K562 (cell line): ENCODE data around the gene KCNK1. TPM values are rescaled to one million over a fixed set of nuclear protein-coding genes. Genes with fewer than 3 reads are reported as not detected.

Experiments
- ATAC-seq: fragments of 200-7000 bp; cut with Tn5 transposase; 3 replicates; pipeline ENCODE4 v1.9.1; 2020; ENCODE audit warnings: moderate library complexity
- BruUV-seq: library from RNA; stranded (reverse); fragments of 400-500 nt; replicated peaks from 2 replicates; lab custom pipeline; 2021; lab: Mats Ljungman, UMichigan
- CTCF ChIA-PET: fragments of 300-600 bp; formaldehyde crosslinking; extraction: SDS; loops from one replicate; lab custom pipeline; 2021; ENCODE audit warnings: low intra/inter-chr PET ratio; lab: Yijun Ruan, JAX
- POLR2A ChIA-PET: fragments of 300-600, 350-650 bp; sonication (Branson Sonifier 250); formaldehyde crosslinking; extraction: SDS; loops from one replicate; lab custom pipeline; 2021; ENCODE audit warnings: antibody characterized with exemption, inconsistent platforms; lab: Yijun Ruan, JAX
- DNase-seq, 4 experiments: peaks; one replicate each; pipeline versions ENCODE4 v3.0.0 to v3.0.0-alpha.2; 2011 to 2018; ENCODE audit warnings: low spot score in 3 of 4, mixed read lengths in 3 of 4; ENCODE audit errors: extremely low read depth in 1 of 4
- FAIRE-seq: peaks from 2 replicates; lab custom pipeline; 2011; peaks lifted over from hg19 to GRCh38; lab: Jason Lieb, UNC
- H2AFZ ChIP-seq: 2 replicates; pipeline ENCODE4 v1.6.0; 2011; ENCODE audit warnings: low read depth, low read length, control low read depth, inconsistent platforms
- H3K27ac ChIP-seq: fragments of 200-600 bp; 3 replicates; pipeline ENCODE4 v1.8.0; 2011; ENCODE audit warnings: low read depth, mild to moderate bottlenecking, control low read depth, inconsistent platforms, low read length, moderate library complexity, mixed read lengths; ENCODE audit errors: extremely low read depth
- H3K27me3 ChIP-seq, 2 experiments: fragments of 300-600 bp in 1 of 2; 2 replicates in 1 of 2; 3 replicates in 1 of 2; pipeline versions ENCODE4 v1.6.0 to v1.8.0; 2011; ENCODE audit warnings: inconsistent platforms in 2 of 2, low read length in 2 of 2, mild to moderate bottlenecking in 1 of 2, mixed read lengths in 1 of 2, moderate library complexity in 1 of 2; ENCODE audit not compliant: control insufficient read depth in 2 of 2, insufficient read depth in 2 of 2
- H3K36me3 ChIP-seq: fragments of 300-600 bp; 3 replicates; pipeline ENCODE4 v1.8.0; 2011; ENCODE audit warnings: mild to moderate bottlenecking, low read length, inconsistent platforms; ENCODE audit not compliant: control insufficient read depth, insufficient read depth
- H3K4me1 ChIP-seq, 2 experiments: fragments of 200-600 bp in 1 of 2; replicated peaks in 1 of 2; 2 replicates in 1 of 2; 3 replicates in 1 of 2; pipeline versions ENCODE4 v1.5.1 to v1.8.0; 2011; ENCODE audit warnings: inconsistent platforms in 2 of 2, low read length in 2 of 2, mild to moderate bottlenecking in 1 of 2, mixed read lengths in 1 of 2, moderate library complexity in 1 of 2; ENCODE audit not compliant: control insufficient read depth in 2 of 2, insufficient read depth in 2 of 2
- H3K4me2 ChIP-seq: 2 replicates; pipeline ENCODE4 v1.6.1; 2011; ENCODE audit warnings: low read length, control low read depth, inconsistent platforms, mixed read lengths; ENCODE audit not compliant: insufficient read depth
- H3K4me3 ChIP-seq: fragments of 200-600 bp; sonication (generic), shearing (Covaris generic); 2 replicates; pipeline ENCODE4 v1.5.1; 2016; ENCODE audit warnings: control low read depth, inconsistent platforms
- H3K79me2 ChIP-seq: fragments of 200-600 bp; 3 replicates; pipeline ENCODE4 v1.8.0; 2011; ENCODE audit warnings: low read length, inconsistent platforms; ENCODE audit not compliant: control insufficient read depth, insufficient read depth
- H3K9ac ChIP-seq, 2 experiments: 2 replicates each; pipeline versions ENCODE4 v1.6.0 to v1.6.1; 2011; ENCODE audit warnings: low read depth in 2 of 2, low read length in 2 of 2, control low read depth in 1 of 2, inconsistent platforms in 1 of 2, mild to moderate bottlenecking in 1 of 2, mixed read lengths in 1 of 2; ENCODE audit not compliant: insufficient read depth in 1 of 2
- H3K9me1 ChIP-seq: one replicate; pipeline ENCODE4 v1.6.0; 2011; ENCODE audit warnings: inconsistent platforms, mild to moderate bottlenecking, low read length, moderate library complexity; ENCODE audit not compliant: control insufficient read depth, insufficient read depth
- H3K9me3 ChIP-seq: replicated peaks from 2 replicates; pipeline ENCODE4 v1.5.1; 2011; ENCODE audit warnings: low read depth, low read length, inconsistent platforms; ENCODE audit not compliant: control insufficient read depth, insufficient read depth
- H4K20me1 ChIP-seq: replicated peaks from 2 replicates; pipeline ENCODE4 v1.6.1; 2011; ENCODE audit warnings: low read length, inconsistent platforms, mixed read lengths; ENCODE audit not compliant: control insufficient read depth, insufficient read depth
- MCM5 ChIP-seq: fragments of 450-650 bp; IDR thresholded peaks from 2 replicates; pipeline ENCODE4 v1.6.1; 2016; ENCODE audit warnings: low read depth
- PHF21A ChIP-seq: fragments of 450-650 bp; IDR thresholded peaks from 2 replicates; pipeline ENCODE4 v1.6.1; 2017; ENCODE audit warnings: low read depth, borderline replicate concordance
- TSC22D4 ChIP-seq: fragments of 450-650 bp; IDR thresholded peaks from 2 replicates; pipeline ENCODE4 v1.6.1; 2016; ENCODE audit warnings: missing genetic modification characterization, missing biosample characterization, control low read depth
- WGBS: fragments of 100-300 bp; shearing (Covaris generic); methylation state at CpG from one replicate; pipeline ENCODE4 v1.1.6; 2016; ENCODE audit warnings: low coverage, mixed read lengths; ENCODE audit not compliant: insufficient coverage; ENCODE audit errors: missing lambda C conversion rate; 5-methylcytosine and 5-hydroxymethylcytosine counted together
- in situ Hi-C: fragments of 300-500 bp; cut with MboI; formaldehyde crosslinking; loops from 4 replicates; pipeline ENCODE4 v1.15.0; 2018; ENCODE audit warnings: inconsistent platforms, mixed read lengths
- intact Hi-C: fragments of 100-400 bp; cut with micrococcal nuclease; formaldehyde crosslinking; loops from 2 replicates; pipeline ENCODE4 v1.14.2; 2022
- polyA plus RNA-seq, 8 experiments: library from polyadenylated mRNA; depleted of rRNA in 4 of 8; stranded (reverse) in 5 of 8; unstranded in 3 of 8; fragments of >200 nt; fragmentation: Nextera tagmentation in 2 of 8; fragmentation: Illumina TruSeq in 1 of 8; extraction: Ambion mirVana in 2 of 8; extraction: Trizol in 1 of 8; gene quantifications; 2 replicates each; pipeline versions ENCODE4 v1.2.1 to v1.2.3, GENCODE V29; 2011 to 2014; ENCODE audit warnings: inconsistent platforms in 1 of 8, missing spikeins in 1 of 8
- total RNA-seq, 7 experiments: library from RNA; depleted of rRNA in 6 of 7; stranded (reverse); fragments of >200 nt in 6 of 7; fragmentation: Illumina TruSeq in 2 of 7; extraction: Trizol in 2 of 7; gene quantifications; 2 replicates each; pipeline versions ENCODE4 v1.2.1 to v1.2.3, GENCODE V29; 2011 to 2021; ENCODE audit warnings: low replicate concordance in 1 of 7
- TF ChIP-seq, protein P1 (sequence below): fragments of 450-650 bp; IDR thresholded peaks from 2 replicates; pipeline ENCODE4 v1.6.1; 2016; ENCODE audit warnings: mild to moderate bottlenecking

Gene KCNK1
- total and polyA plus RNA-seq, 9 of the 15 experiments (the other 6 are each of a cell fraction or from before 2014, with no cell fraction given), result 3.1 to 22.7 (median 6.0) TPM

DNA sequence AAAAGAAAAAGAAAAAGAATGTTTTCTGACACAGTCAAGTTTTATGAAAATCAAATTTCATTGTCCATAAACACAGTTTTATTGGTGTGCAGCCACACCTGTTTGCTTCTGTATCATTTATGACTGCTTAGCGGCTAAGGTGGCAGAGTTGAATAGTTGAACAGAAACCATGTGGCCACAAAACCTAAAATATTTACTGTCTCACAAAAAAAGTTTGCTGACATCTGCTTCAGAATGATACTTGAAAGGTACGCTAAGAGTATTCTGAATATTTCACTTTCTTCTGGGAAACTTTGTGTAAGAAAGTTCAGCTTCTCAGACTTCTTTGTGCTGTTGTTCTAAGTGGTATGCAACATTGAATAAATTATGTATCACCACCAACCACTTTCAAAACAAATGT, 6.2 kb downstream of the KCNK1 start (continued):
- TF ChIP-seq, protein P1, sequence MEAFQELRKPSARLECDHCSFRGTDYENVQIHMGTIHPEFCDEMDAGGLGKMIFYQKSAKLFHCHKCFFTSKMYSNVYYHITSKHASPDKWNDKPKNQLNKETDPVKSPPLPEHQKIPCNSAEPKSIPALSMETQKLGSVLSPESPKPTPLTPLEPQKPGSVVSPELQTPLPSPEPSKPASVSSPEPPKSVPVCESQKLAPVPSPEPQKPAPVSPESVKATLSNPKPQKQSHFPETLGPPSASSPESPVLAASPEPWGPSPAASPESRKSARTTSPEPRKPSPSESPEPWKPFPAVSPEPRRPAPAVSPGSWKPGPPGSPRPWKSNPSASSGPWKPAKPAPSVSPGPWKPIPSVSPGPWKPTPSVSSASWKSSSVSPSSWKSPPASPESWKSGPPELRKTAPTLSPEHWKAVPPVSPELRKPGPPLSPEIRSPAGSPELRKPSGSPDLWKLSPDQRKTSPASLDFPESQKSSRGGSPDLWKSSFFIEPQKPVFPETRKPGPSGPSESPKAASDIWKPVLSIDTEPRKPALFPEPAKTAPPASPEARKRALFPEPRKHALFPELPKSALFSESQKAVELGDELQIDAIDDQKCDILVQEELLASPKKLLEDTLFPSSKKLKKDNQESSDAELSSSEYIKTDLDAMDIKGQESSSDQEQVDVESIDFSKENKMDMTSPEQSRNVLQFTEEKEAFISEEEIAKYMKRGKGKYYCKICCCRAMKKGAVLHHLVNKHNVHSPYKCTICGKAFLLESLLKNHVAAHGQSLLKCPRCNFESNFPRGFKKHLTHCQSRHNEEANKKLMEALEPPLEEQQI, result no peak

DNA sequence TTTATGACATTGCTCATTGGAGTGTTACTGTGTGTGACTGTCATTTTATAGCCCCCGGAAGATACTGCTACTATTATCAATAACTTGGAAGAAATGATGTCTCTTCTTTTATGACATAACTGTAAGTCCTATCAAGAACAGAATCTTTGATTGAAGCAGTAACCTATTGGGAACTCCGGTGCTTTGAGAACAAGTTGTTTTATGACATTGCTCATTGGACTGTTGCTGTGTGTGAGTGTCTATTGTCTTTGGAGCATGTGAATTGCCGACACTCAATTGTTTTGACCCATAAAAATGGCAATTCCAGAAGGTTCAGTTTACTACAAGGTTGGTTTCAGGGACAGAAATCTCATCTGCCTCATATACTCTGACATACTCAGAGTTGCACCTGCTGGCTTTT, 8.0 kb downstream of the KCNK1 start:
- Histone ChIP-seq H3K4me3 (no peak overlapping the region), H3K9me1 (no peaks in the 10 kb centered on the region), H3K79me2 (peaks cover 45% of the 10 kb centered on the region), H3K9me3 (no peaks in the 10 kb centered on the region)
- ATAC-seq (no peak), FAIRE-seq (no peak)
- no TSS peak for BruUV-seq
- TF ChIP-seq PHF21A, result no peak
- no peak for TF ChIP-seq TSC22D4 (tag)
- TF ChIP-seq MCM5, result no peak
- TF ChIP-seq, all 486 proteins: peak for 0
- intact Hi-C loops, result no loop called here
- no peak overlapping the region for H3K4me2 ChIP-seq
- no peaks in the 10 kb centered on the region for H3K27me3 ChIP-seq
- no peak overlapping the region for H2AFZ ChIP-seq
- 0 out of 2 replicates have a peak, but pooled peaks cover 4% of the 10 kb centered on the region for H4K20me1 ChIP-seq
- POLR2A ChIA-PET, result interaction anchor here (1.4 kb wide), 1 partner anchor 13 kb away, joined by 5 read pairs; no protein-coding TSS in a partner anchor
- H3K9ac ChIP-seq, result no peak overlapping the region
- H3K36me3 ChIP-seq, result peaks cover 16% of the 10 kb centered on the region
- no peak overlapping the region for H3K27ac ChIP-seq
- H3K4me1 ChIP-seq, result peaks cover 12 to 19% of the 10 kb centered on the region in 2 experiments; a peak in 3 of 5 replicates
- in situ Hi-C loops, result no loop called here
- WGBS, result 97% methylated on average over 3 of the region's 3 CpGs
- CTCF ChIA-PET, result interaction anchor here (0.6 kb wide), 1 partner anchor 54 kb away, joined by 3 read pairs; no protein-coding TSS in a partner anchor
- DNase-seq, result no peak
